ENCODE results near the gene CD99. TPM values are rescaled to one million over a fixed set of nuclear protein-coding genes. Genes with fewer than 3 reads are reported as not detected.

Gene CD99
- total RNA-seq, 2 donors from 2014 or later: 490 to 527 TPM

DNA sequence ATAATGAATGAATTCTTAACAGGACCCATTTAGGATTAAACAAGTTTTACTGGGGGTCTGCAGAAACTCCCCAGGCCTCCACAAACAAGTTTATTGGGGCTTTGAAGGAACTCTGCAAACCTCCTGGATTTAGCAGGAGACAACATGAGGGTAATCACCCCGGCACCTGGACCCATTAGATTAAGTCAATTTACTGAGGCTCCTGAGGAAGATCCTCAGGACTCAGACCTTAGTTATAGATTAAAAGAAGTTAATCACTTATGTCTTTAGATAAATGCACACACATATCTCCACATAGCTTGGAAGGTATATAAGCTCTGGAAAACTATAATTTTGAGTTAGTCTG, 90.1 kb downstream of the CD99 start:
- no peaks in the 10 kb centered on the region for H3K4me1 ChIP-seq (ENCODE audit: control insufficient read depth in 1 of 2, low read depth in 2 of 2)
- ATAC-seq (ENCODE audit: insufficient number of reproducible peaks, low FRiP score, low read depth) (no peak), DNase-seq (ENCODE audit: low spot score) (no peak)
- H3K36me3 ChIP-seq: no peaks in the 10 kb centered on the region
- H3K9me3 ChIP-seq: no peaks in the 10 kb centered on the region
- no peak overlapping the region for H3K4me3 ChIP-seq
- no peaks in the 10 kb centered on the region for H3K27me3 ChIP-seq (replicated peaks; ENCODE audit: insufficient read depth)
- no peak overlapping the region for H3K27ac ChIP-seq
- TF ChIP-seq, protein P1, sequence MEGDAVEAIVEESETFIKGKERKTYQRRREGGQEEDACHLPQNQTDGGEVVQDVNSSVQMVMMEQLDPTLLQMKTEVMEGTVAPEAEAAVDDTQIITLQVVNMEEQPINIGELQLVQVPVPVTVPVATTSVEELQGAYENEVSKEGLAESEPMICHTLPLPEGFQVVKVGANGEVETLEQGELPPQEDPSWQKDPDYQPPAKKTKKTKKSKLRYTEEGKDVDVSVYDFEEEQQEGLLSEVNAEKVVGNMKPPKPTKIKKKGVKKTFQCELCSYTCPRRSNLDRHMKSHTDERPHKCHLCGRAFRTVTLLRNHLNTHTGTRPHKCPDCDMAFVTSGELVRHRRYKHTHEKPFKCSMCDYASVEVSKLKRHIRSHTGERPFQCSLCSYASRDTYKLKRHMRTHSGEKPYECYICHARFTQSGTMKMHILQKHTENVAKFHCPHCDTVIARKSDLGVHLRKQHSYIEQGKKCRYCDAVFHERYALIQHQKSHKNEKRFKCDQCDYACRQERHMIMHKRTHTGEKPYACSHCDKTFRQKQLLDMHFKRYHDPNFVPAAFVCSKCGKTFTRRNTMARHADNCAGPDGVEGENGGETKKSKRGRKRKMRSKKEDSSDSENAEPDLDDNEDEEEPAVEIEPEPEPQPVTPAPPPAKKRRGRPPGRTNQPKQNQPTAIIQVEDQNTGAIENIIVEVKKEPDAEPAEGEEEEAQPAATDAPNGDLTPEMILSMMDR (IDR thresholded peaks at IDR 0.05): no peak

DNA sequence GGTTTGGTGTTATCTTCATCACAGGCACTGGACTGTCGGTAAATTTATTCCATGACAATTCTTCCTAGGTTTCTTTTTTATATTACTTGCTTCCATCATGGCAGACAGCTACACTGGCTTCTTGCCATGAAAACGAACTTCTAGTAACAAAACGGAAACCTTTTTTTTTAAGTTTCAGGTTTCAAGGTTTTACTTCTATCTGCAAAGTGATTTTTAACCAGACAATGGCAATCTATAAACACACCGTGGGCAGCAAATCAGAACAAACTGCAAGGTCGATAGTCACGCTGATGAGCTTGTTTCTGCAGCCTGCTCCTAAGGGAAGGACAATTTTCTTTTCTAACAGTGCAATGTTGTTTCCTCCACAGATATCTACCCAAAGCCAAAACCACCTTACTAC, 90.6 kb downstream of the CD99 start:
- Histone ChIP-seq H3K27me3 (replicated peaks; ENCODE audit: insufficient read depth) (no peaks in the 10 kb centered on the region), H3K27ac (no peak overlapping the region), H3K4me1 (ENCODE audit: control insufficient read depth in 1 of 2, low read depth in 2 of 2) (no peaks in the 10 kb centered on the region), H3K9me3 (no peaks in the 10 kb centered on the region), H3K4me3 (no peak overlapping the region), H3K36me3 (no peaks in the 10 kb centered on the region)
- ATAC-seq (ENCODE audit: insufficient number of reproducible peaks, low FRiP score, low read depth): no peak
- no peak for DNase-seq (ENCODE audit: low spot score)
- TF ChIP-seq, protein P1 (IDR thresholded peaks at IDR 0.05): no peak

DNA sequence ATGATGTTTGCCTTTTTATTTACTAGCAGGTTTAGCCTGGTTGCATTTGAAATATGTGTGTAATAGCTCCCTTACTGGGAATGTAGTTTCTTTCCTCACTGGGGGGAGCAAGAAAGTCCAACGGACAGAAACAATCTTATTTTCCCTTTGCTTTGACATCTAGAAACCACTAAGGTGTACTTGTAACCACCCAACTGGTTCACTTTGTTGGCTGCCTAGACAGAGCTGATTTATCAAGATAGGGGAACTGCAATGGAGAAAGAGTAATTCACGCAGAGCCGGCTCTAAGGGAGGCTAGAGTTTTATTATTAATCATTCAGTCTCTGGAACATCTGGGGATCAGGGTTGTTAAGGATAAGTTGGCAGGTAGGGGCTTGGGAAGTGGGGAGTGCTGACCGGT, 91.1 kb downstream of the CD99 start:
- Histone ChIP-seq H3K27me3 (replicated peaks; ENCODE audit: insufficient read depth) (no peaks in the 10 kb centered on the region), H3K4me1 (ENCODE audit: control insufficient read depth in 1 of 2, low read depth in 2 of 2) (no peaks in the 10 kb centered on the region), H3K27ac (no peak overlapping the region), H3K4me3 (no peak overlapping the region), H3K36me3 (no peaks in the 10 kb centered on the region), H3K9me3 (no peaks in the 10 kb centered on the region)
- DNase-seq (ENCODE audit: low spot score) (no peak), ATAC-seq (ENCODE audit: insufficient number of reproducible peaks, low FRiP score, low read depth) (no peak)
- TF ChIP-seq, protein P1 (IDR thresholded peaks at IDR 0.05): no peak

DNA sequence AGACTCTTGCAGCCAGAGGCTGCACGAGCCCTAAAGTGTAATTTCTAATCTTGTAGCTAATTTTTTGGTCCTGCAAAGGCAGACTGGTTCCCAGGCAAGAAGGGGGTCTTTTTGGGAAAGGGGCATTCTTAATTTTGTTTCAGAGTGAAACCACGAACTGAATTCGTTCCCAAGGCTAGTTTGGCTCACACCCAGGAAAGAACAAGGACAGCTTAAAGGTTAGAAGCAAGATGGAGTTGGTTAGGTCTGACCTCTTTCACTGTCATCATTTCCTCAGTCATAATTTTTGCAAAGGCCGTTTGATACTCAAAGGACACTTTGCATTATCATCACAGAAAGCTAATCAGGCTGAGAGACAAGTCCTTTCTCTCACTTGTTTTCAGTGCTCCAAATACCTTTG, 91.7 kb downstream of the CD99 start:
- TF ChIP-seq, protein P1 (IDR thresholded peaks at IDR 0.05): no peak
- Histone ChIP-seq H3K27me3 (replicated peaks; ENCODE audit: insufficient read depth) (no peaks in the 10 kb centered on the region), H3K9me3 (no peaks in the 10 kb centered on the region), H3K4me1 (ENCODE audit: control insufficient read depth in 1 of 2, low read depth in 2 of 2) (no peaks in the 10 kb centered on the region), H3K27ac (no peak overlapping the region), H3K36me3 (no peaks in the 10 kb centered on the region), H3K4me3 (no peak overlapping the region)
- no peak for ATAC-seq (ENCODE audit: insufficient number of reproducible peaks, low FRiP score, low read depth)
- no peak for DNase-seq (ENCODE audit: low spot score)

DNA sequence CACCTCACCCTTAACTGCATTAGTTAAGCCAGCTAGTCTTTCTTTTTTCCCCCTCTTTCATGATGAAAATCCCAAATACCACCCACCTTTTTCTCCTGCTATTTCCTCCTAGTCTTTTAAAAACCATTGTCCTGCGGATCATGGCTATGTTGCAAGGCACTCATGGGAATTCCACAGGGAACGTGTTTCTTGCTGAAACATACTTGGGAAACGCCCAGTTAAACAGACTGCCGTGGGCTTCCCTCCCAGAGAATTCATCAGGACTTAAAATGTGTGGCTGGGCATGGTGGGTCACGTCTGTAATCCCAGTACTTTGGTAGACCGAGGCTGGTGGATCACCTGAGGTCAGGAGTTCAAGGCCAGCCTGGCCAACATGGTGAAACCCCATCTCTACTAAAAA, 92.9 kb downstream of the CD99 start:
- Histone ChIP-seq H3K36me3 (no peaks in the 10 kb centered on the region), H3K4me1 (ENCODE audit: control insufficient read depth in 1 of 2, low read depth in 2 of 2) (no peaks in the 10 kb centered on the region), H3K27ac (no peak overlapping the region), H3K27me3 (replicated peaks; ENCODE audit: insufficient read depth) (no peaks in the 10 kb centered on the region), H3K4me3 (no peak overlapping the region), H3K9me3 (no peaks in the 10 kb centered on the region)
- TF ChIP-seq, protein P1 (IDR thresholded peaks at IDR 0.05): no peak
- no peak for ATAC-seq (ENCODE audit: insufficient number of reproducible peaks, low FRiP score, low read depth)
- DNase-seq (ENCODE audit: low spot score): no peak
